ENCODE measurements around the gene ZIC1. TPM values are rescaled to one million over a fixed set of nuclear protein-coding genes. Genes with fewer than 3 reads are reported as not detected.

Gene ZIC1
- total RNA-seq, 1 experiment from 2014 or later, result not detected

GRCh38 chr3:147369231-147369630 is 39.9 kb upstream of the ZIC1 start:
- Histone ChIP-seq H3K9me3 (ENCODE audit: insufficient read depth, low read depth) (no peaks in the 10 kb centered on the region), H3K4me3 (no peak overlapping the region), H3K36me3 (ENCODE audit: low read depth) (no peaks in the 10 kb centered on the region), H3K79me2 (ENCODE audit: low read depth) (no peaks in the 10 kb centered on the region), H3K4me2 (no peak overlapping the region), H3K27me3 (ENCODE audit: insufficient read depth, low read depth) (no peaks in the 10 kb centered on the region), H3F3A (ENCODE audit: insufficient read depth, low read depth) (no peaks in the 10 kb centered on the region), H4K20me1 (ENCODE audit: insufficient read depth) (no peaks in the 10 kb centered on the region), H3K27ac (no peak overlapping the region), H3K4me1 (replicated peaks; ENCODE audit: insufficient read depth) (no peaks in the 10 kb centered on the region), H3K9me2 (ENCODE audit: insufficient read depth) (no peaks in the 10 kb centered on the region), H2AFZ (no peak overlapping the region)
- ChIA-PET POLR2A (ENCODE audit: unreplicated experiment) (no interaction called here), CTCF (interaction anchor here (0.6 kb wide), 1 partner anchor 131 kb away, joined by 3 read pairs; no protein-coding TSS in a partner anchor)
- DNase-seq, result no peak
- BruUV-seq (replicated peaks), result no TSS peak
- intact Hi-C loops (cut with micrococcal nuclease; ENCODE audit: unreplicated experiment), result loop anchor here (10.0 kb wide), 1 partner anchor 246 kb away; no protein-coding TSS in a partner anchor
- no peak for TF ChIP-seq EZH2 (IDR thresholded peaks at IDR 0.05; ENCODE audit: low read depth)
- no peak for TF ChIP-seq CTCF (conservative IDR thresholded peaks at IDR 0.05)

- no peaks in the 10 kb centered on the region for H3K27me3 ChIP-seq (ENCODE audit: insufficient read depth, low read depth)
- H3K4me1 ChIP-seq (replicated peaks; ENCODE audit: insufficient read depth), result no peaks in the 10 kb centered on the region
- no peak for DNase-seq
- intact Hi-C loops (cut with micrococcal nuclease; ENCODE audit: unreplicated experiment), result loop anchor here (10.0 kb wide), 1 partner anchor 245 kb away; no protein-coding TSS in a partner anchor
- ChIA-PET CTCF (no interaction called here), POLR2A (ENCODE audit: unreplicated experiment) (no interaction called here)
- H3K4me3 ChIP-seq, result no peak overlapping the region
- no peak overlapping the region for H2AFZ ChIP-seq
- no peaks in the 10 kb centered on the region for H3K79me2 ChIP-seq (ENCODE audit: low read depth)
- no peaks in the 10 kb centered on the region for H3K9me3 ChIP-seq (ENCODE audit: insufficient read depth, low read depth)
- H3K27ac ChIP-seq, result no peak overlapping the region
- TF ChIP-seq CTCF (conservative IDR thresholded peaks at IDR 0.05) (no peak), EZH2 (IDR thresholded peaks at IDR 0.05; ENCODE audit: low read depth) (no peak)
- no peaks in the 10 kb centered on the region for H4K20me1 ChIP-seq (ENCODE audit: insufficient read depth)
- no peak overlapping the region for H3K4me2 ChIP-seq
- no peaks in the 10 kb centered on the region for H3F3A ChIP-seq (ENCODE audit: insufficient read depth, low read depth)
- BruUV-seq (replicated peaks), result no TSS peak
- no peaks in the 10 kb centered on the region for H3K36me3 ChIP-seq (ENCODE audit: low read depth)
- no peaks in the 10 kb centered on the region for H3K9me2 ChIP-seq (ENCODE audit: insufficient read depth)
These were observed 39.5 kb upstream of the ZIC1 start for GRCh38 chr3:147369661-147370123.

DNA sequence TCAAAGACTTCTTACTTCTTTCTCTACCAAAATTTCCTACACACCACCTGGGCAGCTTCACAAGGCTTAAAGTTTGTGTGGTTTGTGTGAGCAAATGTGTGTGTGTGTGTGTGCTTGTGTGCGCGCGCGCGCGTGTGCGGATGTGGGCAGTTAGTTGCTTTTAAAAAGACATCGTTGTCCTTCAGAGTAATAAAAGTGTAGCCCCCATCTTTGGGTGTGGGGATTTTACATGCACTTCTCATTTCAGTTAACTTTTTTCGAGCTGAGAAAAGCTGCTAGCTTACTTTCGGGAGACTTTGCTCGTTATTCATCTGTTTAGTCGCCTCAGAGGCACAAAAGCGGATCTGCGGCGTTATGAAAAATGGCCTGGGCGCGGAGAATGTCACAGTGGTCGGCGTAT is 38.8 kb upstream of the ZIC1 start:
- ChIA-PET POLR2A (ENCODE audit: unreplicated experiment) (no interaction called here), CTCF (interaction anchor here (0.6 to 0.7 kb wide), 3 partner anchors 621 to 1982 kb away, joined by 7 to 13 read pairs (median 8); no protein-coding TSS in a partner anchor)
- no TSS peak for BruUV-seq (replicated peaks)
- Histone ChIP-seq H2AFZ (no peak overlapping the region), H3K4me2 (no peak overlapping the region), H3F3A (ENCODE audit: insufficient read depth, low read depth) (no peaks in the 10 kb centered on the region), H3K4me1 (replicated peaks; ENCODE audit: insufficient read depth) (no peaks in the 10 kb centered on the region), H4K20me1 (ENCODE audit: insufficient read depth) (no peaks in the 10 kb centered on the region), H3K4me3 (no peak overlapping the region), H3K9me3 (ENCODE audit: insufficient read depth, low read depth) (no peaks in the 10 kb centered on the region), H3K36me3 (ENCODE audit: low read depth) (no peaks in the 10 kb centered on the region), H3K27me3 (ENCODE audit: insufficient read depth, low read depth) (no peaks in the 10 kb centered on the region), H3K9me2 (ENCODE audit: insufficient read depth) (no peaks in the 10 kb centered on the region), H3K79me2 (ENCODE audit: low read depth) (no peaks in the 10 kb centered on the region), H3K27ac (no peak overlapping the region)
- TF ChIP-seq EZH2 (IDR thresholded peaks at IDR 0.05; ENCODE audit: low read depth), result no peak
- no peak for TF ChIP-seq CTCF (conservative IDR thresholded peaks at IDR 0.05)
- no peak for DNase-seq
- intact Hi-C loops (cut with micrococcal nuclease; ENCODE audit: unreplicated experiment), result no loop called here

Measured in PC-9 (cell line).